ENCODE measurements around the gene THYN1.

The THYN1 gene

GRCh38 chr11:134254433-134255183 lies 1.5 kb upstream of the THYN1 start:
- FAIRE-seq = no peak
- no peak for DNase-seq (ENCODE audit: insufficient read length, low spot score)

GRCh38 chr11:134252346-134253187 lies 585 bp downstream of the THYN1 start:
- FAIRE-seq = no peak
- TF ChIP-seq, protein P1, sequence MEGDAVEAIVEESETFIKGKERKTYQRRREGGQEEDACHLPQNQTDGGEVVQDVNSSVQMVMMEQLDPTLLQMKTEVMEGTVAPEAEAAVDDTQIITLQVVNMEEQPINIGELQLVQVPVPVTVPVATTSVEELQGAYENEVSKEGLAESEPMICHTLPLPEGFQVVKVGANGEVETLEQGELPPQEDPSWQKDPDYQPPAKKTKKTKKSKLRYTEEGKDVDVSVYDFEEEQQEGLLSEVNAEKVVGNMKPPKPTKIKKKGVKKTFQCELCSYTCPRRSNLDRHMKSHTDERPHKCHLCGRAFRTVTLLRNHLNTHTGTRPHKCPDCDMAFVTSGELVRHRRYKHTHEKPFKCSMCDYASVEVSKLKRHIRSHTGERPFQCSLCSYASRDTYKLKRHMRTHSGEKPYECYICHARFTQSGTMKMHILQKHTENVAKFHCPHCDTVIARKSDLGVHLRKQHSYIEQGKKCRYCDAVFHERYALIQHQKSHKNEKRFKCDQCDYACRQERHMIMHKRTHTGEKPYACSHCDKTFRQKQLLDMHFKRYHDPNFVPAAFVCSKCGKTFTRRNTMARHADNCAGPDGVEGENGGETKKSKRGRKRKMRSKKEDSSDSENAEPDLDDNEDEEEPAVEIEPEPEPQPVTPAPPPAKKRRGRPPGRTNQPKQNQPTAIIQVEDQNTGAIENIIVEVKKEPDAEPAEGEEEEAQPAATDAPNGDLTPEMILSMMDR (IDR thresholded peaks at IDR 0.05; ENCODE audit: insufficient read depth, missing control alignments) = no peak
- DNase-seq (ENCODE audit: insufficient read length, low spot score) = no peak

More at GRCh38 chr11:134254433-134255183, 1.5 kb upstream of the THYN1 start:
- TF ChIP-seq, protein P1 (IDR thresholded peaks at IDR 0.05; ENCODE audit: insufficient read depth, missing control alignments) = no peak

DNA sequence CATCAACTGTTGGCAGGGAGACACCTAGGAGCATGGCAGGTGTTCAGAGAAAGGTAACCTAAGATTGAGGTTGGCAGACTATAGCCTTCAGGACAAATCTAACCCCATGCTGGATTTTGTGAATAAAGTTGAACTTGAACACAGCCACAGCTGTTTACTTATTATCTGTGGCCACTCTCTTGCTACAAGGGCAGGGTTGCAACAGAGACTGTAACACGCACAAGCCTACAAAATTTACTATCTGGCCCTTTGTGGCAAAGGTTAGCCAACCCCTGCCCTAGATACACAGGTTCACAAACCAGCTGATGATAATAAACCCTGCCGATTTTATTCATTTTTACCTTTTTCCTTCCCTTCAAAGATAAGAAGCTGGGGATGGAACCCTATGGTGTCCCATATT lies 2.5 kb downstream of the THYN1 start:
- DNase-seq (ENCODE audit: insufficient read length, low spot score) = no peak
- no peak for FAIRE-seq
- TF ChIP-seq, protein P1 (IDR thresholded peaks at IDR 0.05; ENCODE audit: insufficient read depth, missing control alignments) = no peak

DNA sequence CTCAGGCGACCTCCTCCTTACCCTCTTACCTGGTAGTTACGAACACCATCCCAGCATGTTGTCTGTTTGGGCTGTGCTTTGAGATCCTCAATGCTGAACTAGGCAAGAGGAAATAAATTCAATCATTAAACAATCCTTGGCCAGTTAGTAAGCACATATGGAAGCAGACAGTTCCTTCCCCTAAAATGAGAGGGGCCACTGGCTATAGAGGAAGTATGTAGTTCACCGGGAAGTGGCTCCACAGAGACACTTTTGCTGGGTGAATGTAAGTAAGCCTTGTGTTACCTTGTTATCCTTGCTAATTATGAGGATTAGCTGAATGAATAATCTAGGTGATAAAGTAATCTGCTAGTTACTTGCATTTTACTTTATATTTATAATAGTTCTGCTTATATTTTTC lies 2.9 kb downstream of the THYN1 start:
- DNase-seq (ENCODE audit: insufficient read length, low spot score) (no peak), FAIRE-seq (no peak)
- TF ChIP-seq, protein P1 (IDR thresholded peaks at IDR 0.05; ENCODE audit: insufficient read depth, missing control alignments) = no peak

DNA sequence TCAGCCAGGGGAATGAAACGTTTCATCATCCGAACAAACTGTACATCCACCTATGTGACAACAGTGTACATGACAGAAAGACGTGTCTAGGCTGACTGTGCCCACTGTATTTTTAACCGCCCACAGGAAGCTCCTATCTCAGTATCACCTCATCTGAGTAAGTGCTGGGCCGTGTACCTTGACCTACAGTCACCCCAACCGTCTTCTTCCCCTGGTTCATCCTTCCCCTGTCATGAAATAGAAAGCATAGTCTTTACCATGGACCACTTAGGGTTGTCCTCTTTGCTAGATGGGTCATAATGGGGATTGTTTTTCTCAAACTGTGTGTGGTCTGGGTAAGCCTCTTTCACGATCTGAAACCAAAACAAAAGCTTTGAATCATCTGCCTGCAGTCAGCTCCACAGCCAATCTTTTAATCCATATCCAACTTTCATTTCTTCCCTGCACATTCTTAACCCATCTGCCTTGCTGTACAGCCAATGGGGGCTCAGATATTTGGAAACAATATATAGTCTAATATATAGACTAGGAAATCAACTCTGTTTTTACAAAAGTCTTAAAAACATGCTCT lies 4.2 kb downstream of the THYN1 start:
- DNase-seq (ENCODE audit: insufficient read length, low spot score) = no peak
- TF ChIP-seq, protein P1 (IDR thresholded peaks at IDR 0.05; ENCODE audit: insufficient read depth, missing control alignments) = no peak
- FAIRE-seq = no peak

- FAIRE-seq (no peak), DNase-seq (ENCODE audit: insufficient read length, low spot score) (no peak)
- TF ChIP-seq, protein P1 (IDR thresholded peaks at IDR 0.05; ENCODE audit: insufficient read depth, missing control alignments) = no peak
These were observed 6.5 kb downstream of the THYN1 start for GRCh38 chr11:134246678-134247077.

Data from D721Med (cell line).